Measurements from ENCODE around the gene GKN2.
"Not testable (repeated sequence)": the region's sequence is repeated elsewhere in the genome, so short reads cannot be mapped to it uniquely, and the experiment has no call there.

GKN2 gene

DNA sequence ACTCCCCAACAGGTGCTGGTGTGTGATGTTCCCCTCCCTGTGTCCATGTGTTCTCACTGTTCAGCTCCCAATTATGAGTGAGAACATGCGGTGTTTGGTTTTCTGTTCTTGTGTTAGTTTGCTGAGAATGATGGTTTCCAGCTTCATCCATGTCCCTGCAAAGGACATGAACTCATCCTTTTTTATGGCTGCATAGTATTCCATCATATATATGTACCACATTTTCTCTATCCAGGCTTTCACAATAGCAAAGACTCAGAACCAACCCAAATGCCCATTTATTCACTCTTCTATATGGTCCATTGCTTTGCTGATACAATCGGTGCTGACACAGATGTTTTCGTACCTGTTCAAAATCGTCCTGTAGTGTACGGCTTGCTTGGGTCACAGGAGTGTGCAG, 2.7 kb upstream of the GKN2 start:
- DNase-seq, result not testable (repeated sequence)

DNA sequence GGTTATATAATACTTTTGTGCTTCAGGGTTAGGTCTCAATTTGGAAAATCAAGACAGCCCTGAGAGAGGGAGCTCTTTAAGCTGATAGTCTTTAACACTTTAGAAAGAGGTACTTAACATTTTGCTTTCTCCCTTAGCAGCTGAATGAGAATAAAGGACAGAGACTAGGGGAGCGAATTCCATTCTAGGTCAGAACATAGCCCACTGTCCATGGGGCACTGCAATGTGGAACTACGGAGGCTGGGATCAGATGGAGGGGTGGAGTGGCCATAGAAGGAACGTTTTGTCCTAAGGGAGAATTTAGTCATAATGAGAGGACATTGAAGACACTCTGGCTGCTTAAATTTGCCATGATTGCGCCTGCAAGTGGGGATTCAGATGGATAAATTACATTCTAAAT, 794 bp downstream of the GKN2 start:
- no peak for DNase-seq

DNA sequence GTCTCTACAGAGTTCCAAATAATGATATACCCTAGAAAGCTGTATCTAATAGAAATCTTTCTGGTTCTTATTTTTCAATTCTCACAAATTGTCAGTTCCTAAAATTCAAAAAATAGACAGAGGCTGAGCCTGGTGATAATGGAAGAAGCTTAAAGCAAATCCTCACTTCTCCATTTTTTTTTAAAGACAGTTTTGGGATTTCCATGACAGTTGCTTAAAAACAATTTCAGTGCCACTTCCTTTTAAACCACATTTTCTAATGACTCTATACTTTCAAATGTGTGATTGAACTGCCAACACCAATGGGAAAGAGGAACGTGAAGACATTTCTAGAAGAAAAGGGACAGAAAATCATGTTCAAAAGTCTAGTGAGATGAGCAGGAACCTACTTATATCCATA, 4.0 kb downstream of the GKN2 start:
- DNase-seq, result no peak

DNA sequence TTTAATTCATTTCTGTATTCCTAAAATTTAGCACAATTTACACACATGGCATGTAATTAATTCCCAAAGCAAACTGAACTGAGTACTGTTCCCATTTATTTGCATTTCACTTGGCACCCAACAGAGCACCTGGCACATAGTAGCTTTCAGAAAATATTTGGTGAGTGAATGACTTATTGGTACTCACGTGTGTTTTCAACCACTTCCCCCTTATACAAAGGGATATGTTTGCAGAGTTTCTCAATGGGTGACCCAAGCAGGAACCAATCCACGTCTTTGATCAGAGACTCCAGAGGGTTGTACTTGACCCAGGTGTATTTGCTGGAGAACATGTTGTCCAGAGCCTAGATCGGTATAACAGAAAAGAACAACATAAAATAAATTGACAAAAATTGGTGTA, 6.6 kb downstream of the GKN2 start:
- DNase-seq, result peak; percentile 85

DNA sequence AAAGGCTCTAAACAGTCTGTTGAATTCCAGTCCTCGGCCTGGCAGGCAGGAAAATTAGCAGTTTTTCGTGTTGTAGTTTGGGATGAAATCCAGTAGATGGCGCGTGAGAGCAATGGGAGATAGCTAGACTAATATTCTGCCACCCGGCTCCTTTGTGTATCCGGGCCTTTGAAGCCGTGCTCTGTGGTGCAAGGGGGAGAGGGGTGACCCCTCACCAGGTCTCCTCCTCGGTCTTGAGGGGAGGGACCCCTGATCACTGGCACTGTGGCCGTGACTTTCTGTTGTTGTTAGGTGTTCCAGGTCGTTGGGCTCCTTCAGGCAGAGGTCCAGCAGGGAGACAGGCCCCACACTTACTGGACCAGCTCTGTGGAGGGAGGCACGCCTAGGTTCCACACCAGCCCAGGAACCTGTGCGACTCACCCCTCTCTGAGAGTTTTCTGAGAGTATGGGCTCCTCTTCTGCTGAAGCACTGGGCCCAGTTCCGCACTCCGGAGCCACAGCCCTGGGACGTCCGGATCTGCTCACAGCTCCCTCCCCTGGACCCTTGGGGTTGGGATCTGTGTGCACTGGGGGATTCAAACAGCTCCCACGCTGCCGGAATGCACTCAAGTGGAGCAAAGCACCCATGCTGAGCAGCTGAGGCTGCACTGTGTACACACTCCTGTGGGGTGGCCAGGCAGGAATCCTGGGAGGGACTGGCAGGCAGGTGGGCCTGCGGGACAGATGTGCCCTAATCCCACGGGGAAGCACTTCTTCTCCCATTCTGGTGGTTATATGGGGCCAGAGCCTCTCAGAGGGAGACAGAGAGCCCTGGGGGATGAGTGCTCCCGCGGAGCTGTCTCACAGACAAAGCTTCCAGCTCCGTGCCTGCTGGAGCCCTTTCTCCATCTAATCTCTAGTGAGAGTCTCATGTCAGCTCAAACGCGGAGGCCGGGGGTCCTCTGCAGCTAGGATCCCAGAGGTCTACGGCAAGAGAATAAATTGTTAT, 8.8 kb downstream of the GKN2 start:
- DNase-seq, result peak; percentile 70

DNA sequence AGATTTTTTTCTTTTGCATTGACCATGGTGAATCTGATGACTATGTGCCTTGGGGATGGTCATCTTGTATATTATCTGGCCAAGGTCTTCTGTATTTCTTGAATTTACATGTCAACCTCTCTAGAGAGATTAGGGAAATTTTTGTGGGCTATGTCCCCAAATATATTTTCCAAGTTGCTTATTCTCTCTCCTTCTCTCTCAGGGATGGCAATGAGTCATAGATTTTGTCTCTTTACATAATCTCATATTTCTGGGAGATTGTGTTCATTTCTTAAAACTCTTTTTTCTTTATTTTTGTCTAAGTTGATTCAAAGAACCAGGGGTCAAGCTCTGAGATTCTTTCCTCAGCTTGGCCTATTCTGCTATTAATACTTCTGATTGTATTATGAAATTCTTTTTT, 9.9 kb downstream of the GKN2 start:
- DNase-seq, result no peak

DNA sequence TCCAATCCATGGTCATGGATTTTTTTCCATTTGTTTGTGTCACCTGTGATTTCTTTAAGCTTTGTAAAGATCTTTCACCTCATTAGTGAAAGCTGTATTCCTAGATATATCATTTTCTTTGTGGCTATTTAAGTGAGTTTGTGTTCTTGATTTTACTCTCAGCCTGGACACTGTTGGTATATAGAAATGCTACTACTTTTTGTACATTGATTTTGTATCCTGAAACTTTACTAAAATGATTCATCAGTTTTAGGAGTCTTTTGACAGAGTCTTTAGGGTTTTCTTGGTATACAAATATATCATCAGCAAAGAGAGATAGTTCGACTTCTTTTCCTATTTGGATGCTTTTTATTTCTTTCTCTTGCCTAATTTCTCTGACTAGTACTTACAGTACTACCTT, 12.3 kb downstream of the GKN2 start:
- no peak for DNase-seq

DNA sequence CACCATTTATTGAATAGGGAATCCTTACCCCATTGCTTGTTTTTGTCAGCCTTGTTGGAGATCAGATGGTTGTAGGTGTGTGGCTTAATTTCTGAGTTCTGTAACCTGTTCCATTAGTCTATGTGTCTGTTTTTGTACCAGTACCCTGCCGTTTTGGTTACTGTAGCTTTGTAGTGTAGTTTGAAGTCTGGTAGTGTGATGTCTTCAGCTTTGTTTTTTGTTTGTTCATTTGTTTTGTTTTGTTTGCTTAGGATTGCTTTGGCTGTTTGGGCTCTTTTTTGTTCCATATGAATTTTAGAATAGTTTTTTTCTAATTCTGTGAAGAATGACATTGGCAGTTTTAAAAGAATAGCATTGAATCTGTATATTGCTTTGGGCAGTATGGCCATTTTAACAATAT, 12.7 kb downstream of the GKN2 start:
- DNase-seq, result no peak

DNA sequence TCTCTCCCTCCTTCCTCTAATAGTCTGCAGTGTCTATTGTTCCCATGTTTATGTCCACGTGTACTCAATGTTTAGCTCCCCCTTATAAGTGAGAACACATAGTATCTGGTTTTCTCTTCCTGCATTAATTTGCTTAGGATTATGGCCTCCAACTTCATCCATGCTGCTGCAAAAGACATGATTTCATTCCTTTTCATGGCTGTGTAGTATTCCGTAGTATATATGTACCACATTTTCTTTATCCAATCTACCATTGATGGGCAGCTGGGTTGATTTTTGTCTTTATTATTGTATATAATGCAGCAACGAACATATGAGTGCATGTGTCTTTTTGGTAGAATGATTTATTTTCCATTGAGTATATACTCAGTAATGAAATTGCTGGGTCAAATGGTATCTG, 13.8 kb downstream of the GKN2 start:
- DNase-seq, result no peak

DNA sequence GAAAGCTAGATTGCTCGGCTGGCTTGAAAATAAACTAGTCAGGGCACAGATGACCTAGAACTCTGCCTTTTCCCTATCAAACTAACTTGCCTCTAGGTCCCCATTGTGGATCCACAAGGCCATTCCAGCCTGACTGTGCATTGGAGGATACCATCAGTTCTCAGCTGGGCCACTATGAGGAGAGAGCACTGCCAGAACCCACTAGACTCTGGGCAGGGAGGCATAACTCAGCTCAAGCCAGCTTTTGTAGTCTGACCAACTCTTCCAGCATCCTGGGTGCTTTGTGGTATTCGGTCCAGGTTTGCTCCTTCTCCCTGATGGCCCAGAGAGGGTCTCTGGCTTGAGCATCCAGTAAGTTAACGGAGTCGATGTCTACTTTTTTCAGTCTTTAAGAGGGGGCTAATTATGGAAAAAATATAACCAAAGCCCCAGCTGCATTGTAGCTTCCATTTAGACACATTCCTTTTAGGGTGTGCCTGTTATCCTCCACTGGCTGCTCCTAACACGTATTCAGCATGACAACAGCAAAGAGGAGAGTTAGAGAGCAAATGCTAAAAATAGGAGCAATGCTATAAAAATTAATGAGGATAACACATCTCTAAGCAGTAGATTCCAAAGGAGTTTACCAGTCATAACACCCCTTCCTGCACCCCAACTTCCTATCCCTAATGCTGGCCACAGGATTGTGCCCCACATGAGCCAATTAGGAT, 15.2 kb downstream of the GKN2 start:
- no peak for DNase-seq

DNA sequence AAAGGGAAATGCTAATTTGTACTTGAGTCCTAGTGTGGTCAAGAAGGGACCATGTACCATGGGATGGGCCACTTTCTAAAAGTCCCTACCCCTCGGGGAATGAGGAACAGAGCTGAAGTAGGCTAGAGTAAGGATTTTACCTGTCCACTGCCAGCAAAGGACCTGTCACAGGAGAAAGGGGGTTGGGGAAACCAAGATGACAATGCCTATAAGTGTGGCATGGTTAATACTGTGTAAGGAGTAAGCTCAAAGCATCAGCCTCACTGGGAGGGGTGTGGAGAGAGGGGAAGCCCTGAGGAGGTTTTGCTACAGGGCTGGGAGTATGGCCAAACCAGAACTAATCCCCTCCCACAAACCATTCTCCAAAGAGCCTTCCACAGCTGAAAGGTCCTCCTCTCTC, 15.8 kb downstream of the GKN2 start:
- DNase-seq, result no peak

DNA sequence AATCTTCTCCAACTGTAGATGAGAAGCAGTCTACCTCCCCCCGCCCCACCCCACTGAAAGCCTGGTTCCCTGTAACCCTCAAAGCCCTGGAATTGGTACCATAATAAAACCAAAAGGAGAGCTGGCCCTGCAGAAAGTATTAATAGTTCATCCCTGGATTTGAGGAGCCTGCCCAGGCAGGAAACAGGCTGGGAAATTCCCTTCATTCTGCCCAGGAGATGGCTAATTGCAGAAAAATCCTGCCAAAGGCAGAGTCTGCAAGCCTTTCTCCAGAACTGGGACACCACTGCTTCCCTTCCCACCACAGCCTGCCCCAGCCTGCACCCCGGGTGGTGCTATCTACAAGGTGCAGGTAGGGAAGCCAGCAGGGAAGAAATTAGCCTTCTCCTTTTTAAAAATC, 16.3 kb downstream of the GKN2 start:
- DNase-seq, result no peak

DNA sequence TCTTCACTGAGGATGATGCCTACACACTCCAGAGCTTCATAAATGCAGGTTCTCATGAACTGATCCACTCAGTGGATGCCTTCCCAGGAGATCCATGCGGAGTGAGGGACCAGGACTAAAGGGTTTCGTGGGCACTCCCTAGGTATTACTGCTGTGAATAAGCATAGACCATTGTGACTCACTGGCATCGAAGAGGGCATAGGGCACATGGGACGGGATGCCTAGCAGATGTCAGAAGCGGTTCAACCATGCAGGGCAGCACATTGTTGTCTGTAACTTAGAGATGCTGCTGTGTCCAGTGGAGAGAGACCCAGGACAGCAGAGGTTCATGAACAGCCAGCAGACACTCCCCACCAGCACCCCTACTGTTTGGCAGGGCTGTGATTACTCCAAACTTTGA, 17.2 kb downstream of the GKN2 start:
- DNase-seq, result no peak

DNA sequence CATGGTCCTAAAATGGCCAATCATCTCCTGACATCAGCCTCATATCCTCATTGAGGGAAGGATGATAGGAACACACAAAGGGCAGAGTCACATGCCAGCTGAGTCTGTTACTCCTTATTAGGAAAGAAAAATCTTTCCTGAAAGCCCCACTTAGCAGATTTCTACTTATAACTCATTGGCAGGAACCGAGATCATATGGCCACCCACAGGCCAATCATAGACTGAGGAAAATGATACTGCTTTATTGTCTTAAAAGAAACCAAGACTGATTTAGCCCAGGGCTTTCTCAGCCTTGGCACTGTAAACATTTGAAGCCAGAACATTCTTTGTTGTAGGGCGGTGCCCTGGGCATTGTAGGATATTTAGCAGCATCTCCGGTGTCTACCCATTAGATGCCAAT, 18.7 kb downstream of the GKN2 start:
- no peak for DNase-seq

DNA sequence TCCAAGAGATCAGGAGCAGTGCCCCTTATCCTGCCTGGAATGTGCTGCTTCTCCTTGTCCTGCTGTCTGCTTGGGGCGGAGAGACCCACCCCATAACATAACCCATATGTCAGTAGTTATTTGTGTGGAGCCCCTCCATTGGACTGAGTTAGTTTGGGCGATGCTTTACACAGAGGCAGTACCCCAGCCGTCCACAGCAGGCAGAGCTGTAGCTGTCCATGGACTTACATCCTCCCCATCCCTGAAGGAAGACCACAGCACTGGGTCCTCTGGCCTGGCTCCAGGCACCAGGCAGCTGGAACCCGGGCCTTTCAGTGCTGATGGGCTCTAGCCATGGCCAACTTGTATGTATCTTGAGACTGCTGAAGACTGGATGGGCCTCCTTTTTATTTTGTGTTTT, 20.3 kb downstream of the GKN2 start:
- DNase-seq, result no peak

DNA sequence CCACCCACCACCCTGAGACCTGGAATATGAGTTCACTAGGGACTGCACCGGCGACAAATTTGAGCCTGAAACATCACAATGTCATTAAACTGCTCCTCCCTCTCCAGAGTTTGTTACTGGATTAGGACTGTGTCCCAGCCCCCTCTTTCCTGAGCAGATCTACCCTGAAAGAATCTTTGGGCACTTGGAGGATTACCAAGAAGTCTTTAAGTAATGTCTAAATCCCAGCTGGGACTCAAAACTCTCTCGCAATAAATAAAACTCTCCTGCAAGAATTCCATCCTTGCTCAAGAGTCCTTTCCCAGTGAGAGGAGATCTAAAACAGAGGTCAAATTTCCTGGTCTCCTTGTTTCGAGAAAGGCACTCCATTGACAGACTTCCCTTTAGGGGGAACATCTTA, 20.9 kb downstream of the GKN2 start:
- DNase-seq, result no peak

DNA sequence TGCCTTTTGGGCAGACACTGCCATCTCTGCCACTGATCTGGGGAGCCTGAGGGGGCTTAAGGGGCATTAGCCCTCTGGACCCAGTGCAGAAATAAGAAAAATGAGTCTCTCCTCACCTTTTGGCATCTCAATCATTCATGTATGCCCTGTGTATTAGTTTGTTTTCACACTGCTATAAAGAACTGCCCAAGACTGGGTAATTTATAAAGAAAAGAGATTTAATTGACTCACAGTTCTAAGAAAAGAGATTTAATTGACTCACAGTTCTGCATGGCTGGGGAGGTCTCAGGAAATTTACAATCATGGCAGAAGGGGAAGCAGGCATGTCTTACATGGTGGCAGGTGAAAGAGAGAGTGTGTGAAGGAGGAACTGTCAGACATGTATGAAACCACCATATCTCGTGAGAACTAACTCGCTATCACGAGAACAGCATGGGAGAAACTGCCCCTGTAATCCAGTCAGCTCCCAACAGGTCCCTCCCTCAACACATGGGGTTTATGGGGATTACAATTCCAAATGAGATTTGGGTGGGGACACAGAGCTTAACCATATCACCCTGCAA, 21.5 kb downstream of the GKN2 start:
- no peak for DNase-seq

DNA sequence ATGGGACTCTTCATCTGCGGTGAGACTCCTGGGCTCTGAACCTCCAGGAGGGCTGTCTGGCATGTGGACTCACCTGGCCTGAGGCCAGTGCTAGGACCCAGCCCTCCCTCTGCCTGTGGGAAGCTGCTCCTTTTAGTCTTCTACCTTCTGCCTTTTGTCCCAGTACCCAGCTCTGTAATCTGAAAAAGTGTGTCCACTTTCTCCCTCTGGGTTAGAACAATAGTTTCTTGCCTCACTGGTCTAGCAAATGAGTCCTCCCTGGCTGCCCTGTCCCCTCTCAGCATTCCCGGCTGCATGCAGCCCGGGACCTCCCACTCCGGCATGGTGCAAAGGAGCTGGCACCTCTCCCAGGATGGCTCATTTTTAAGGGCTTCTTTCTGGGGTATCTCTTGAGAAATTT, 25.9 kb downstream of the GKN2 start:
- DNase-seq, result no peak

DNA sequence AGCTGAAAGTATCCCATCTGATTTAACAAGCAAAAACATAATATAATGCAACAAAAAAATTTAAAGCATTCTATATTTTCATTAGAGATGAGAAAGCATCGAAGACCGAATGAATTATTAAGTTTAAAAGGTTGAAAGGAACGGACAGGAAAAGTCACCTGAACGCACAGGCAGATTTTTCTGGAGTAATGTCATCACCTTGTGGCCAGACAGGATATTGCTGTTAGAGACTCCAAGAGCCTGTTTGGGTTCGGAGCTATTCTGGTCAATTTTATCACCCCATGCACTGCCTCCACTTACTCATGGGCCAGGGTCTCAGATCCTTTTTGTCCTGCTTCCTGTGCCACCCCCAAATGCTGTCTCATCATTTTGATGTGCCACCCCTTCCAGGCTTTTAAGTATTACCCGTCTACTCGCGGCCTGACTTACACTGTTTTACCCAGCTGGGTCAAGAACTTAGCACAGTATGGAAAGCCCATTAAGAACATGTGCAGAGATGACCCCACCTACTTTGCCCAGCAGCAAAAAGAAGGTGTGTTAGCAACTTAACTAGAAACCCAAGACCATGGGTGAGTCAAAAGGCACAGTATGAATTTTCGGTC, 27.3 kb downstream of the GKN2 start:
- peak; percentile 24 for DNase-seq

DNA sequence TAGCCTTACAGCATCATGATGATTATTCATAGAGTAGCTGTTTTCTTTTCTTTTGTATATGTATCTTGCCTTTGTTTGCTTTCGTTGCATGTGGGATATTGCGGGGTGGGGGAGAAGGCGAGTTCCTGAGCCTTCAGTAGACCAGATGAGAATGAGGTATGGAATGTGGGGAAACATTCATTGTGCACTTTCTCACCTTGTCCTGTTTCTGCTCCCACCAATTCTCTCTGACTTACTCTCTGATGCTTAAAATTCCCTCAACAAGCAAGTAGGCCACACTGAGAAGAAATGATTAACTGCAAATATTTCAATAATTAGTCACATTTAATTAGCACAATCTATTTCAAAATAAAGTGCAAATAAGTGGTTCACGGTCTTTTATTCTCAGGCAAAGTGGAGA, 31.0 kb downstream of the GKN2 start:
- no peak for DNase-seq

DNA sequence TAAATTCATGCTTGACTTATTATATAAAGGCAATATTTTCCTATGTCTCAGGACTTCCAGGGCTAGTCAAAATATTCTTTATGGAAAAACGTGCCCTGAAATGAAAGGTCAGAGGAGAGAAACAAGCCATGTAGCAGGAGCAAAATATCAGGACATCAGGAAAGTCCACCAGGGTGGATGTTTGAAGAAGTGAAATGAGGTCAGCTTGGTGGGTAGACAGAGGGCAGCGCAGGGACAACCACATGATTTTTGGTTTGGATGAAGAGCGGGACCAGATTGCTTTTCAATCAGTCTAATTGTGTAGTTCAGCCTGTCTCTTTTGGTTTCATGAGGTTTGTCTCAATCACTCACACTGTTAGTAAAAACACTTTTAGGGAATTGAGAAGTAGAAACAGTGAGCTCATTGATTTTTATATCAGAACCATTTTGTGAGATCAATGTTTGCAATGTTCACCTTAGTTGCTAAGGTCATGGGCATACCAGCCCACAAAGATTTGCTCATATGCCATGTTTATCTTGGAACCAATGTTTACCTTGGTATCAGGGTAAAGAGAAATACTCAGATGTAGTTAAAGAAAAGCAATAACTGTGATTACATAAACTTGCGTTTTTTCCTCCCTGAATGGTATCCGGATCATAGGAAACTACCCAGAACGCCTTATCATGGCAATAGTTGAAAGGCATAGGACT, 32.1 kb downstream of the GKN2 start:
- DNase-seq, result no peak

DNA sequence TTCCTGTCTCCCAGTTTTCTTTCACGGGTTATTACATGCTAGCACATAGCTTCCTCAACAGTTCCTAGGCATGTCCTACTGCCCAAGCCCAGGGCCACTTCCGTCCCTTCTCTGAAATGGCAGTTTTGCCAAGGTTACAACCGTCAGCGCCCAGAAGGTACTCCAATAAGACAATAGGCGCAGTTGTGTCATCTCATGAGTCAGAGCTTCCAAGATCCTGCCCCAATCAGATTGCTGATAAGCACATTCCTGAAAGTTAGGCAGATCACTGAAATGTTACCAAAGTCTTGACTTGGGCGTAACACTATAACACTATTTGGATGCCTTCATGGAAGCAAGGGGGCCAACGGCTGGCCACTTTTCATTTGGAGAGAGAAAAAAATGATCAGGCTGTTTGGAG, 34.2 kb downstream of the GKN2 start:
- no peak for DNase-seq
